HL-60/S4 treated with retinoic acid at 250 ng/mL for 4 days and 3 days (cell line): ENCODE results near the gene SLC29A3.
"Not testable (repeated sequence)": the region's sequence is repeated elsewhere in the genome, so short reads cannot be mapped to it uniquely, and the experiment has no call there.

ENCODE experiments used
- in situ Hi-C: fragments of 300-500 bp; cut with MboI; formaldehyde crosslinking; loops from 2 replicates; pipeline ENCODE4 v1.7.0; 2022; ENCODE audit warnings: low sequenced_read_pairs

Gene SLC29A3

GRCh38 chr10:71339796-71340589, 20.9 kb downstream of the SLC29A3 start:
- in situ Hi-C loops: no loop called here

- in situ Hi-C loops: no loop called here
These were observed 23.7 kb downstream of the SLC29A3 start for GRCh38 chr10:71342573-71343391.

DNA sequence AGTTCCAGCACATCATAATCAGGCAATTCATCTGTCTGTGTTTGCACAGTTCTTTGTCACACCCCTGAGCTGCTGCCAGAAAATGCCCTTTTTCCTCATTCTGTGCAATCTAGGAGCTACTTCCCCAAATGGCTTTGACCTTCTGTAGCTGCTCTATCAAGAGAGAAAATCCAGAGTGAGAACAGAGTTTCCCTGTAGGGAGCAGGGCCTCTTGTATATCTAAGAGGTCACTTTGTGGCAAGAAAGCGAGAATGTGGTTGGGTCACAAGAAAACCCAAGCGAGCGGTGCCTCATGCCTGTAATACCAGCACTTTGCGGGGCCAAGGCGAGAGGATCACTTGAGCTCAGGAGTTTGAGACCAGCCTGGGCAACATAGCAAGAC, 24.3 kb downstream of the SLC29A3 start:
- in situ Hi-C loops: no loop called here

DNA sequence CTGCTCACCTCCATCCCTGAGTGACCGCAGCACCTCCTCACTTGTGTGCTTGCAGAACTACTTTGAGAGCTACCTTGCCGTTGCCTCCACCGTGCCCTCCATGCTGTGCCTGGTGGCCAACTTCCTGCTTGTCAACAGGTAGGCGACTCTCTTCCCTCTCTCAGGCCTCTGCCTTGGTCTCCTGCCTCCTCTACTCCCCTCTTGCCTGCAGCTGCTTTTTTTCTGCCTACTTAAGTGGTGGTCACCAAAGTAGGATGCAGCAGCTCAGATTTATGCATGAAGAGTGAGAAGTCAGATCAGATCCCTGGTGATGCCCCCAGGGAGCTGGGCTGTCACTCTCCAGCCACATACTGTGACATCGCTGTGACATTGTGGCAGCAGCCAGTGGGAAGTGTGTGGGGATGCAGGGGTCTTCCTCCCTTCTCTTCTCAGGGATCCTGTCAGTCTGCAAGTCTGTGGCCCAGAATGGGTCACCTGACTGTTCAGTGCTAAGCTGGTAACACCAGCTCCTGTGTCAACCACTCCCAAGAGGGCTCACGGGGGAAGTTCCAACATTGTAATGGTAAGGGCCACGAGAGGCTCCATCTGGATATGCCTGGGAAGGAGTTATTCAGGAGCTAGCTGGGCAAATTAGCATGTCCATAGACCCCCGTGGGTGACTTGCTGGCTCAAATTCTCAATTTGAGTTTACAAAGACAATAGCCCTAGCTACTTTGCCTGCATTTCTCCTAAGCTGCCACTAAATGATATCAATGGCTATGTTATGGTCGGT, 25.3 kb downstream of the SLC29A3 start:
- in situ Hi-C loops: no loop called here

DNA sequence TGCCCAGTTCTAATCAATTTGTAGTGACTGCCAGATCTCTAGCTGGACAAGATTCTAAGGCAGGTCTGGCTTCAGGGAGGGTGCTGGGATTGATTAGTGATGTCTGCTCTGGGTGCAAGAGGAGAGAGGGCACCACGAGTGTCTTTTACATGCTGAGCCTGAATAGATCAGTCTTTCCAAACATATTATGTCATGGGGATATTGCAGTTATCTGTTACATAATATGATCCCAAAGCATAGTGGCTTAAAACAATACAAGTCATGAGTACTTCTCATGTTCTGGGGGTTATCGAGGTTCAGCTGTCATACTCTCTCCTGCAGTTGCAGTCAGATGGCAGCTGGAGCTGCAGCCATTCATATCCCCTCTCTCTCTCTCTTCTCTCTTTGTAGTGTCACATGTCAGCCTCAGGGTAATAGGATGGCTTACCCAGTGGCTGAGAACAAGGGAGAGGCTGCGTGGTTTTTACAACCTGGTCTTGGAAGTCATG, 26.0 kb downstream of the SLC29A3 start:
- in situ Hi-C loops: no loop called here

GRCh38 chr10:71345694-71346093, 26.6 kb downstream of the SLC29A3 start:
- in situ Hi-C loops: no loop called here

DNA sequence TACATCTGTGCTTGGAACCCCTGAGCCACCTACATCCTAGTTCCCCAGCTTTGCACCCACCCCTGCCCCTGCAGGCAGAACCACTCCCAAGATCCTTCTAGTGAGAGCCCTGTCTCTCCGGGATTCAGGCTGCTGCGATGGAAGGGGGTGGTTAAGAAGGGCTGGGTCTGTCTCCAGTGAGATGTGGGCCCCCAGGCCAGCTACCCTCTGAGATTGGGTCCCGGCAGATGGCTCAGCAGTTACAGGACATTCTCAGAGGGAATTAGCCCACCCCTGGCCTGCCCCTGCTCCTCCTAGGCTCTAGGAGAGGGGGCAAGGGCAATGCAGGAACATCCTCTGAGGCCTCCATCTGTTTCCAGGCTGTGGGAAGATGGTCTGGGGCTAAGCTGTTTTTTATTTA, 27.7 kb downstream of the SLC29A3 start:
- in situ Hi-C loops: no loop called here

GRCh38 chr10:71347587-71348395, 28.7 kb downstream of the SLC29A3 start:
- in situ Hi-C loops: no loop called here

GRCh38 chr10:71348850-71349249, 29.8 kb downstream of the SLC29A3 start:
- in situ Hi-C loops: no loop called here

- in situ Hi-C loops: no loop called here
These were observed 30.3 kb downstream of the SLC29A3 start for GRCh38 chr10:71349406-71349805.

GRCh38 chr10:71351087-71351486, 32.0 kb downstream of the SLC29A3 start:
- in situ Hi-C loops: no loop called here

- in situ Hi-C loops: no loop called here
These were observed 32.7 kb downstream of the SLC29A3 start for GRCh38 chr10:71351628-71352319.

- in situ Hi-C loops: no loop called here
These were observed 34.6 kb downstream of the SLC29A3 start for GRCh38 chr10:71353639-71354038.

- in situ Hi-C loops: no loop called here
These were observed 35.7 kb downstream of the SLC29A3 start for GRCh38 chr10:71354776-71355175.

- in situ Hi-C loops: no loop called here
These were observed 36.8 kb downstream of the SLC29A3 start for GRCh38 chr10:71355886-71356285.

DNA sequence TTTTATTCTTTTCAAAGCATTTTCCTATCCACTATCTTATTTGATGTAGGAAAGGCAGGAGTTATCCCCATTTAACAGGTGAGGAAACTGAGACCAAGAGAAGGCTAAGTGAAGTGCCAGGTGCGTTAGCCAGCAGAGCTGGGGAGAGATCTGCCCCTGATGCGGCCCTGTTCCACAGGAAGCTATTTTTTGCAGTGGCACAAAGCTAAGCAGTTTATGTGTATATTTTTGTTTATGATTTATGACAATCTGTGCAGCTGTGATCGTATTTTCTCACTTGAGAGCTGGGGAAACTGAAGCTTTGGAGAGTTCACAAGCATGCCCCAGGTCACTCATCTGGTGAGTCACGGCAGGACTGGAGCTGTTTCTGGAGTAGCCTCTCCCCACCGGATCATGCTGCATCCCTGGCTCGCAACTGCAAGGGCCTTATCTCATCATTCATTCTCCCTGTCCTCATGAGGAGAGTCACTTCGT, 38.8 kb downstream of the SLC29A3 start:
- in situ Hi-C loops: no loop called here

DNA sequence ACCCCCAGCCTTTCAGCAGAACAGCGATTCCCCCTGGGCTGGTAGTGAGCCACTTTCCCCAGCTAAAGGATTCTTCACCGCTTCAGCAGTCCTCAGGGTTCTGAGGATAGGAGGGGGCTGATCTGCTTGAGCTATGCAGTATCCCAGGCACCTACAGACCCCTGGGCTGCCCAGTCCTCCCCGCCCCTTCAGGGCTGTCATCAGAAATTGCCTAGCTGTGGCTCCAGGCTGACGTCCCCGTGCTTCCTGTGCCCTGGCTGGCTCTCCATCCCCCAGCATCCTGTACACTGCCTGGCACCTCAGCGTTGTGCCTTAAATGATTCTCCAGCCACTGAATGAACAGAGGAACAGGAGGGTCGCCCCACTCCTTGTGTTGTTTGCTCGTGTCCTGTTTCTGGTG, 39.2 kb downstream of the SLC29A3 start:
- in situ Hi-C loops: no loop called here

DNA sequence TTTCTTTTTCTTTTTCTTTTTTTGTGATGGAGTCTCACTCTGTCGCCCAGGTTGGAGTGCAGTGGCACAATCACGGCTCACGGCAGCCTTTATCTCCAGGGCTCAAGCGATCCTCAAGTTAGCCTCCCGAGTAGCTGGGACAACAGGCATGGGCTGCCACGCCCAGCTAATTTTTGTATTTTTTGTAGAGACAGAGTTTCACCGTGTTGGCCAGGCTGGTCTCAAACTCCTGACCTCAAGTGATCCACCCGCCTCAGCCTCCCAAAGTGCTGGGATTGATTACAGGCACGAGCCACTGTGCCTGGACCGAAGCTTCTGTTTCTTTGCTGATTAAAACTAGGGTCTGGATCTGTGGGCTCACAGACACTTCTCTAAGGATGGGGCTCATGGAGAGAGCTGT, 39.8 kb downstream of the SLC29A3 start:
- in situ Hi-C loops: not testable (repeated sequence)

DNA sequence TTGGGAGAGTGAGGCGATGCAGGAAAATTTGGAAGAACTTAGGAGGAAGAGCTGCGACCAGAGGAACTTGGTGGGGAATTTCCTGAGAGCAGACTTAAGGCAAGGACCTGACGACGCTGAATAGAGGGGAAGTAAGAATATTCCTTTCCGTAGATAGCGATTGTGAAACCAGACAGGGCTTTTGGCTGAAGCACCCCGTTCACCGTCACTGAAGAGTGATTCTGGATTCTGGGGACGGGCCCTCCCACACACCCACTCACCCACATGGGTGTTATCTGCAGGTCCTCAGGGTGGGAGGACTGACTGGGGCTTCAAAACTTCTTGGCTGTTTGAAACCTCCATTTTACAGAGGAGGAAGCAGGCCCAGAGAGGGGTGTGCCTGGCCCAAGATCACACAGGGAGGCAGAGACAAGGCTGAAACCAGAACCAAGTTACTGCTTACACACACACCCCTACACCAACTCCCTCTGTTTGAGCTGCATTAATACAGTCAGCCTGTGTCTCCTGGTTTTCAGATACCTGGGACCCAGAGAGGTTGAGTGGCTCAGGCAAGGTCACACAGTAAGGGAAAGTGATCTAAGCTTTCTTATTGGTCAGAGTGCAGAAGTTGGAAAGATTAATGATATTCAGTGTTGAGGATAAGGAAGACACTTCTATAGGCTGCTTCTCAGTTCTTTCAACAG, 40.4 kb downstream of the SLC29A3 start:
- in situ Hi-C loops: no loop called here
